Sigmoid colon (tissue), 7 donors: ENCODE results near the gene VCX2. TPM values are rescaled to one million over a fixed set of nuclear protein-coding genes. Genes with fewer than 3 reads are reported as not detected.

Experiments
- DNase-seq: peaks from one replicate; pipeline ENCODE4 v3.0.0-alpha.2; 2019
- H3K27ac ChIP-seq, 4 donors: fragments of 200-600 bp; sonication (generic); one replicate each; pipeline ENCODE4 v1.5.1; 2016 to 2019; ENCODE audit warnings: mild to moderate bottlenecking in 1 of 4
- H3K27me3 ChIP-seq, 3 donors: fragments of 200-600 bp; sonication (generic); one replicate each; pipeline ENCODE4 v1.5.1; 2019; ENCODE audit warnings: mild to moderate bottlenecking in 1 of 3
- H3K36me3 ChIP-seq, 4 donors: fragments of 200-600 bp; sonication (generic); one replicate each; pipeline ENCODE4 v1.5.1; 2016 to 2019
- H3K4me1 ChIP-seq, 4 donors: fragments of 200-600 bp; sonication (generic); one replicate each; pipeline ENCODE4 v1.5.1; 2017 to 2019
- H3K4me3 ChIP-seq, 4 donors: fragments of 200-600 bp; sonication (generic); one replicate each; pipeline ENCODE4 v1.5.1; 2017 to 2019; ENCODE audit warnings: mild to moderate bottlenecking in 2 of 4, moderate library complexity in 1 of 4
- H3K9me3 ChIP-seq, 4 donors: fragments of 200-600 bp in 3 of 4; sonication (generic) in 3 of 4; one replicate each; pipeline versions ENCODE4 v1.5.1 to v1.6.1; 2013 to 2019
- EP300 ChIP-seq, 4 donors: sonication (generic); formaldehyde crosslinking; IDR thresholded peaks; one replicate each; pipeline ENCODE4 v1.6.1; 2017; ENCODE audit warnings: antibody characterized with exemption in 4 of 4
- POLR2A ChIP-seq, 2 donors: fragments of 450-650 bp; IDR thresholded peaks; one replicate each; pipeline ENCODE4 v1.6.1; 2016; ENCODE audit warnings: antibody characterized with exemption in 2 of 2, mild to moderate bottlenecking in 2 of 2, moderate library complexity in 2 of 2
- POLR2AphosphoS5 ChIP-seq, 4 donors: sonication (generic); formaldehyde crosslinking; IDR thresholded peaks; one replicate each; pipeline ENCODE4 v1.6.1; 2017; ENCODE audit warnings: antibody characterized with exemption in 4 of 4
- WGBS, 2 donors: extraction: QIAGEN DNeasy Blood & Tissue Kit; methylation state at CpG; one replicate each; pipeline ENCODE4 v1.1.7; 2013; 5-methylcytosine and 5-hydroxymethylcytosine counted together
- intact Hi-C: fragments of 100-400 bp; cut with DNase I; formaldehyde crosslinking; loops from one replicate; pipeline ENCODE4 v1.15.1; 2023
- polyA plus RNA-seq, 3 donors: library from polyadenylated mRNA; stranded (reverse); fragments of 200-250 nt; gene quantifications; one replicate each; pipeline ENCODE4 v1.2.3, GENCODE V29; 2013
- total RNA-seq, 4 donors: library from RNA; depleted of rRNA; stranded (reverse); fragments of >200 nt; gene quantifications; one replicate each; pipeline ENCODE4 v1.1.0, GENCODE V29; 2016
- TF ChIP-seq, protein P1 (sequence below), 4 experiments: fragments of 450-650 bp in 3 of 4; fragments of 200-600 bp in 1 of 4; IDR thresholded peaks; one replicate each; pipeline ENCODE4 v1.5.1; 2016 to 2019; ENCODE audit warnings: antibody characterized with exemption in 4 of 4, mild to moderate bottlenecking in 3 of 4, moderate library complexity in 2 of 4
- donor health status: healthy with polysubstance abuse.
- donor health status: Bipolar disorder and iron deficiency.
- donor health status: healthy.

Gene VCX2
- total and polyA plus RNA-seq, 7 donors: not detected

DNA sequence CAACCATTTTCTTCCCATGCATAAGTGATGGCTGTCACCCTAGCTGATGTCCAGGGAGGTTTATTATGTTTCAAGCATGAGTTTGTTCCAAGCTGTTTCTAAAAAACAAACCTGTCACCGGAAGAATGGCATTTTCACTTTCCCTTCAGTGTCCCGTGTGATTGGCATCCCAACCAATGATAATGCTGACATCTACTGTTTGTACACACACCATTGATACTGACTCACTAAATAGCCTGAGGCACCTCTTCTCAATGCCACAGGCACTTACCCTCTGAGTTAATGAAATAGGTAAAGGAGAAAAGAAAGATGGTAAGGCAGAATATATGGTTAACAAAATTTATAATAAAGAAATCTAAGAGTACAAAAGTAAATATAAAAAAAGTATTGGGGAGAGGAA lies 23.1 kb upstream of the VCX2 start:
- Histone ChIP-seq H3K27me3 (no peaks in the 10 kb centered on the region), H3K9me3 (no peaks in the 10 kb centered on the region), H3K4me1 (no peaks in the 10 kb centered on the region), H3K4me3 (no peak overlapping the region), H3K36me3 (no peaks in the 10 kb centered on the region), H3K27ac (no peak overlapping the region)
- 40 to 72% methylated on average over 2 of the region's 2 CpGs for WGBS, 2 donors
- no peak for DNase-seq
- intact Hi-C loops: no loop called here
- TF ChIP-seq POLR2A (IDR thresholded peaks at IDR 0.05) (no peak), POLR2AphosphoS5 (IDR thresholded peaks at IDR 0.05) (no peak), EP300 (IDR thresholded peaks at IDR 0.05) (no peak)
- TF ChIP-seq, protein P1, sequence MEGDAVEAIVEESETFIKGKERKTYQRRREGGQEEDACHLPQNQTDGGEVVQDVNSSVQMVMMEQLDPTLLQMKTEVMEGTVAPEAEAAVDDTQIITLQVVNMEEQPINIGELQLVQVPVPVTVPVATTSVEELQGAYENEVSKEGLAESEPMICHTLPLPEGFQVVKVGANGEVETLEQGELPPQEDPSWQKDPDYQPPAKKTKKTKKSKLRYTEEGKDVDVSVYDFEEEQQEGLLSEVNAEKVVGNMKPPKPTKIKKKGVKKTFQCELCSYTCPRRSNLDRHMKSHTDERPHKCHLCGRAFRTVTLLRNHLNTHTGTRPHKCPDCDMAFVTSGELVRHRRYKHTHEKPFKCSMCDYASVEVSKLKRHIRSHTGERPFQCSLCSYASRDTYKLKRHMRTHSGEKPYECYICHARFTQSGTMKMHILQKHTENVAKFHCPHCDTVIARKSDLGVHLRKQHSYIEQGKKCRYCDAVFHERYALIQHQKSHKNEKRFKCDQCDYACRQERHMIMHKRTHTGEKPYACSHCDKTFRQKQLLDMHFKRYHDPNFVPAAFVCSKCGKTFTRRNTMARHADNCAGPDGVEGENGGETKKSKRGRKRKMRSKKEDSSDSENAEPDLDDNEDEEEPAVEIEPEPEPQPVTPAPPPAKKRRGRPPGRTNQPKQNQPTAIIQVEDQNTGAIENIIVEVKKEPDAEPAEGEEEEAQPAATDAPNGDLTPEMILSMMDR (IDR thresholded peaks at IDR 0.05): no peak

DNA sequence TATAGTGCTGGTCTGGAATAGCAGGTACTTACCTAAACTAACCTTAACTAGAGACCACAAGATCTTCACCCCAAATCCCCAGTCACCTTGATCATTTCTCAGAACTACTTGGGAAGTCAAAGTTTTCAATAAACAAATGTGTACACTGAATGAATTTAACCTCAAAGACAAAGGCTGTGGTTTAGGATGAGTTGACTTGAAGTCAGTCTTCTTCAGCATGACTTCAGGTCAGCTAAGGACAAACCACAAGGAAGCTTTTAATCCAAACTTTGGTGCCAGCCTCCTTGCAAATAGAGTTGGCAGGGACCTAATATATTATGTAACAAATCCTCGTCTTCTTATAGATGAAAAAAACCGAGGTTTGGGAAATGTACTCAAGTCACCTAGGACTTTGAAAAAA lies 21.2 kb upstream of the VCX2 start:
- no peak overlapping the region for H3K4me3 ChIP-seq
- H3K9me3 ChIP-seq: no peaks in the 10 kb centered on the region
- H3K27me3 ChIP-seq: no peaks in the 10 kb centered on the region
- TF ChIP-seq, protein P1 (IDR thresholded peaks at IDR 0.05): no peak
- TF ChIP-seq EP300 (IDR thresholded peaks at IDR 0.05) (no peak), POLR2A (IDR thresholded peaks at IDR 0.05) (no peak), POLR2AphosphoS5 (IDR thresholded peaks at IDR 0.05) (no peak)
- H3K36me3 ChIP-seq: no peaks in the 10 kb centered on the region
- H3K27ac ChIP-seq: no peak overlapping the region
- 74 to 88% methylated on average over 2 of the region's 2 CpGs for WGBS, 2 donors
- no peaks in the 10 kb centered on the region for H3K4me1 ChIP-seq
- intact Hi-C loops: no loop called here
- DNase-seq: no peak

DNA sequence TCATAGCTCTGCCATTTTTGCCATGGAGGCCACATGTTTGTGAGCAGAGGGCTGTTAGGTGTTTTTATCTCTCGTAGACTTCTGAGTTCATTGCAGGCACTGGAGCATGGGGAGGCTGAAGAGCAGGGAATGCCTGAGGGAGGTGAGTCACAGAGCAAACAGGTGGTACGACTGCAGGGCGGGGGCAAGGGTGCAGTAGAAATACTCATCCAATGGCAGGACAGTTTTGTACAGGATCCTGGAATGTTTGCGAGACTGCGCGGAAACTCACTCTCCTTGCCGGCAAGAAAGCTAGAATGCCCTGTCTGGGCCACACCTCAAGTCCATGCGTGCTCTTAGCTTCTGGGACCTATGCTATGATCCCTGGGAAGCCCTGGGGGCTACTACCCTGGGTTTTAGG lies 20.0 kb upstream of the VCX2 start:
- WGBS, 2 donors: 26 to 70% methylated on average over 8 of the region's 8 CpGs

DNA sequence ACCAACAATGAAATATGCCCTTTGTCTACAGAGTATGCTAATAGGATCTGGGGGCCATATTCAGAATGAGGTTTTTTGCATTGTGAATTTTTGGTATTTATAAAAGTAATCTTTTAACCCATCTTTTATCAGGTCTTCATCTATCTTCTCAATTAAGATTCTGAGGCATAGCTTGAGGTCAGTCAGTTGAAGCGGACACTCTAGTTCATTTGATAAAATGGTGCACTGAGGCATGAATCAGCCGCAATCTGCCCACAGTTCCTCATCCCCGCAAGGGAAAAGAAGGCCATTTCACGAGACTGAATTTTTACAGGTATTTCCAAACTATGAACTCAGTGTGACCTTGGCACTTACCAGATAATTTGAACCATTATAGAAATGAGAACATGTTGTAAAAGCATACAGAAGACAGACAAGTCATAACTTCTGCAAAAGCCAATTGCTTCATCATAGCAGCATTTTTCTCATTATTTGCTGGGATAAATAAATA lies 19.3 kb upstream of the VCX2 start:
- TF ChIP-seq, protein P1 (IDR thresholded peaks at IDR 0.05): no peak
- TF ChIP-seq POLR2AphosphoS5 (IDR thresholded peaks at IDR 0.05) (no peak), POLR2A (IDR thresholded peaks at IDR 0.05) (no peak), EP300 (IDR thresholded peaks at IDR 0.05) (no peak)
- DNase-seq: no peak
- Histone ChIP-seq H3K9me3 (no peaks in the 10 kb centered on the region), H3K4me3 (no peak overlapping the region), H3K27me3 (no peaks in the 10 kb centered on the region), H3K27ac (no peak overlapping the region), H3K4me1 (no peaks in the 10 kb centered on the region), H3K36me3 (no peaks in the 10 kb centered on the region)
- intact Hi-C loops: no loop called here
- WGBS, 2 donors: 80 to 91% methylated on average over 4 of the region's 4 CpGs

More for the DNA sequence above, 20.0 kb upstream of the VCX2 start:
- no peaks in the 10 kb centered on the region for H3K4me1 ChIP-seq
- H3K36me3 ChIP-seq: no peaks in the 10 kb centered on the region
- no peaks in the 10 kb centered on the region for H3K9me3 ChIP-seq
- H3K27me3 ChIP-seq: no peaks in the 10 kb centered on the region
- H3K4me3 ChIP-seq: no peak overlapping the region
- intact Hi-C loops: no loop called here
- no peak overlapping the region for H3K27ac ChIP-seq
- TF ChIP-seq EP300 (IDR thresholded peaks at IDR 0.05) (no peak), POLR2AphosphoS5 (IDR thresholded peaks at IDR 0.05) (no peak), POLR2A (IDR thresholded peaks at IDR 0.05) (no peak)
- TF ChIP-seq, protein P1 (IDR thresholded peaks at IDR 0.05): no peak
- DNase-seq: no peak
